ENCODE data around the gene AARS2. TPM values are rescaled to one million over a fixed set of nuclear protein-coding genes. Genes with fewer than 3 reads are reported as not detected.

The AARS2 gene
- total and polyA plus RNA-seq, 10 of the 15 experiments (the other 5 are each of a cell fraction or from before 2014, with no cell fraction given) = 0.71 to 18.3 (median 12.7) TPM

DNA sequence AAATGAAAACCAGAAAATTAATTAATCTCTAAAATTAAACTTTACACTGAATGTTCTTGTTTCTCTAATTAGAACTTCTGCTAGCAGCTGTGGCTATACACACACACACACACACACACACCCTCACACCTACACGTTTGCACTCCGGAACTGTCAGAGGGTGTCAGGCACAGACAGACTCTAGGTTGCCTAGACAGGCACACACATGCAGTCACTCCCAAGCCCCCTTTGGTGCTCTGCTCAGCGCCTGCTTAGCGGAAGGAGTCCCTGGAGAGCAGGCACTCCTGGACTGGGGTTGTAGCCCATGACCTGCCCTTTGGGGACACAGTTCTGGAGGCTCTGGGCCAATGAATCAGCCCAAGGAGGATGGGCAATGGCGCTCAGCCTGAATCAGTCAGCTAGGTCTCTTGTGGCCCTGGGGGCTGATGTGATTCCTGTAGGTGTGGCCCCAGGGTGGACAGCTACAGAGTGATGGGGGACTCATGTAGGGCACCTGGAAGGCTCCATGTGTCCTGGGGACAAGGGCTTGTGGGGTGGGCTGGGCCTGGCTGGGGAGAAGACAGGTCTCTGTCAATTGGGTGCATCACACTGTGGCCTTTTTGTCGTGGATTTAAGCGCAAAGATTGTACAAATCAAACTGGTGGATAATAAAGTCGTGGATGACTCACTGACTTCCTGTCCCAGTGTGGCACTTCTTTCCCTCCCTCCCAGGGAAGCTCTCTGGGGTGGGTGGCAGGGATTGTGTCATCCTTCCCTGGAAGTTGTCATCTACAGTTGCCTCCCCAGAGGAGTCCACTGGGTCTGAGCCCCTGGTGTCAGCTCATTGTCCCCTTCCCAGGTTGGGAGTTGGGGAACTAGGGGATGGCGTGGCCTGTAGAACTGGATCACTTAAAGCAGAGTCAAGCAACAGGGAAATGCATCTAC lies 34.1 kb downstream of the AARS2 start (continued):
- TF ChIP-seq, protein P1, sequence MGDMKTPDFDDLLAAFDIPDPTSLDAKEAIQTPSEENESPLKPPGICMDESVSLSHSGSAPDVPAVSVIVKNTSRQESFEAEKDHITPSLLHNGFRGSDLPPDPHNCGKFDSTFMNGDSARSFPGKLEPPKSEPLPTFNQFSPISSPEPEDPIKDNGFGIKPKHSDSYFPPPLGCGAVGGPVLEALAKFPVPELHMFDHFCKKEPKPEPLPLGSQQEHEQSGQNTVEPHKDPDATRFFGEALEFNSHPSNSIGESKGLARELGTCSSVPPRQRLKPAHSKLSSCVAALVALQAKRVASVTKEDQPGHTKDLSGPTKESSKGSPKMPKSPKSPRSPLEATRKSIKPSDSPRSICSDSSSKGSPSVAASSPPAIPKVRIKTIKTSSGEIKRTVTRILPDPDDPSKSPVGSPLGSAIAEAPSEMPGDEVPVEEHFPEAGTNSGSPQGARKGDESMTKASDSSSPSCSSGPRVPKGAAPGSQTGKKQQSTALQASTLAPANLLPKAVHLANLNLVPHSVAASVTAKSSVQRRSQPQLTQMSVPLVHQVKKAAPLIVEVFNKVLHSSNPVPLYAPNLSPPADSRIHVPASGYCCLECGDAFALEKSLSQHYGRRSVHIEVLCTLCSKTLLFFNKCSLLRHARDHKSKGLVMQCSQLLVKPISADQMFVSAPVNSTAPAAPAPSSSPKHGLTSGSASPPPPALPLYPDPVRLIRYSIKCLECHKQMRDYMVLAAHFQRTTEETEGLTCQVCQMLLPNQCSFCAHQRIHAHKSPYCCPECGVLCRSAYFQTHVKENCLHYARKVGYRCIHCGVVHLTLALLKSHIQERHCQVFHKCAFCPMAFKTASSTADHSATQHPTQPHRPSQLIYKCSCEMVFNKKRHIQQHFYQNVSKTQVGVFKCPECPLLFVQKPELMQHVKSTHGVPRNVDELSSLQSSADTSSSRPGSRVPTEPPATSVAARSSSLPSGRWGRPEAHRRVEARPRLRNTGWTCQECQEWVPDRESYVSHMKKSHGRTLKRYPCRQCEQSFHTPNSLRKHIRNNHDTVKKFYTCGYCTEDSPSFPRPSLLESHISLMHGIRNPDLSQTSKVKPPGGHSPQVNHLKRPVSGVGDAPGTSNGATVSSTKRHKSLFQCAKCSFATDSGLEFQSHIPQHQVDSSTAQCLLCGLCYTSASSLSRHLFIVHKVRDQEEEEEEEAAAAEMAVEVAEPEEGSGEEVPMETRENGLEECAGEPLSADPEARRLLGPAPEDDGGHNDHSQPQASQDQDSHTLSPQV (IDR thresholded peaks at IDR 0.05) = no peak
- TF ChIP-seq BHLHE40 (IDR thresholded peaks at IDR 0.05; ENCODE audit: borderline replicate concordance in 1 of 2, low read depth in 2 of 2, low read length in 1 of 2) (no peak), SIX5 (IDR thresholded peaks at IDR 0.05; ENCODE audit: low read depth, low read length, severe bottlenecking) (no peak)

DNA sequence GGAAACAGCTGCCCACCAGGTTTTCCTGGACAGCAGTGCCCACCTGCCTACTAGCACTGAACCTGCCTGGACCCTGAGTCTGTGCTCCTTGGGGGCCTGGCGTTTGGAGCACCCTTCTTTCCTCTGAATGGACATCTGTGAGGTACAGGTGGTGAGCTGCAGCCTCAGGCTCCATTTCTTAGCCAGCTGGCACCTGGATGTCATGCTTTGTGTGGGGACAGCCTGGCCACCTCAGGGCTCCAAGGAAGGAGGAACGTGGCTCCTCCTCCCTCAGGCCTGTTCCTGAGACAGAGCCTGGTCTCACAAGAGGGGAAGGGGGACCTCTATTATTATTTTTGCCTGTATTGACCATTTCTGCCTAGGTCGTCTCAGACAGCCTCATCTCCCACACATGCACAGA lies 34.8 kb downstream of the AARS2 start:
- H3K9ac ChIP-seq (ENCODE audit: control insufficient read depth, insufficient read depth, low read length) = no peak overlapping the region
- intact Hi-C loops (cut with micrococcal nuclease; ENCODE audit: unreplicated experiment) = no loop called here
- 0% methylated on average over 3 of the region's 3 CpGs for WGBS (ENCODE audit: insufficient coverage, insufficient replicate concordance, low lambda C conversion rate, missing lambda C conversion rate)
- H3K36me3 ChIP-seq (ENCODE audit: control insufficient read depth in 2 of 2, insufficient read depth in 2 of 2, low read length in 1 of 2) = no peaks in the 10 kb centered on the region; a peak in 1 of 4 replicates
- no peaks in the 10 kb centered on the region for H3K79me2 ChIP-seq (ENCODE audit: control insufficient read depth, insufficient read depth, low read length)
- ATAC-seq = no peak
- ChIA-PET SMC1A (ENCODE audit: uncharacterized antibody, unreplicated experiment) (no interaction called here), RAD21 (ENCODE audit: unreplicated experiment) (interaction anchor here (0.6 kb wide), 1 partner anchor 57 kb away, joined by 3 read pairs; no protein-coding TSS in a partner anchor), POLR2A (no interaction called here), CTCF (interaction anchor here (0.9 to 1.6 kb wide), 3 partner anchors 10 to 31 kb away, joined by 3 to 7 read pairs (median 5); no protein-coding TSS in a partner anchor)
- no peak overlapping the region for H3K27ac ChIP-seq (ENCODE audit: control insufficient read depth, insufficient read depth)
- no peaks in the 10 kb centered on the region for H3K4me1 ChIP-seq (ENCODE audit: control insufficient read depth, insufficient read depth, low read length)
- no peak overlapping the region for H3K4me2 ChIP-seq (ENCODE audit: control insufficient read depth, insufficient read depth)
- peaks cover 1 to 2% of the 10 kb centered on the region in 2 experiments; a peak in 3 of 4 replicates for H3K27me3 ChIP-seq (replicated peaks in 1 of 2; ENCODE audit: control insufficient read depth in 2 of 2, insufficient read depth in 2 of 2, low read length in 1 of 2)
- no peak overlapping the region for H3K4me3 ChIP-seq
- in situ Hi-C loops (cut with MboI) = no loop called here
- no peak for FAIRE-seq
- no peak overlapping the region for H2AFZ ChIP-seq (ENCODE audit: control insufficient read depth, low read depth, low read length)
- H4K20me1 ChIP-seq (ENCODE audit: control insufficient read depth, insufficient read depth) = no peaks in the 10 kb centered on the region
- H3K9me3 ChIP-seq (replicated peaks; ENCODE audit: control insufficient read depth, insufficient read depth, low read length) = no peaks in the 10 kb centered on the region
- no TSS peak for BruUV-seq (replicated peaks)
- no peak for DNase-seq (ENCODE audit: low read depth, low spot score)
- TF ChIP-seq, protein P2, sequence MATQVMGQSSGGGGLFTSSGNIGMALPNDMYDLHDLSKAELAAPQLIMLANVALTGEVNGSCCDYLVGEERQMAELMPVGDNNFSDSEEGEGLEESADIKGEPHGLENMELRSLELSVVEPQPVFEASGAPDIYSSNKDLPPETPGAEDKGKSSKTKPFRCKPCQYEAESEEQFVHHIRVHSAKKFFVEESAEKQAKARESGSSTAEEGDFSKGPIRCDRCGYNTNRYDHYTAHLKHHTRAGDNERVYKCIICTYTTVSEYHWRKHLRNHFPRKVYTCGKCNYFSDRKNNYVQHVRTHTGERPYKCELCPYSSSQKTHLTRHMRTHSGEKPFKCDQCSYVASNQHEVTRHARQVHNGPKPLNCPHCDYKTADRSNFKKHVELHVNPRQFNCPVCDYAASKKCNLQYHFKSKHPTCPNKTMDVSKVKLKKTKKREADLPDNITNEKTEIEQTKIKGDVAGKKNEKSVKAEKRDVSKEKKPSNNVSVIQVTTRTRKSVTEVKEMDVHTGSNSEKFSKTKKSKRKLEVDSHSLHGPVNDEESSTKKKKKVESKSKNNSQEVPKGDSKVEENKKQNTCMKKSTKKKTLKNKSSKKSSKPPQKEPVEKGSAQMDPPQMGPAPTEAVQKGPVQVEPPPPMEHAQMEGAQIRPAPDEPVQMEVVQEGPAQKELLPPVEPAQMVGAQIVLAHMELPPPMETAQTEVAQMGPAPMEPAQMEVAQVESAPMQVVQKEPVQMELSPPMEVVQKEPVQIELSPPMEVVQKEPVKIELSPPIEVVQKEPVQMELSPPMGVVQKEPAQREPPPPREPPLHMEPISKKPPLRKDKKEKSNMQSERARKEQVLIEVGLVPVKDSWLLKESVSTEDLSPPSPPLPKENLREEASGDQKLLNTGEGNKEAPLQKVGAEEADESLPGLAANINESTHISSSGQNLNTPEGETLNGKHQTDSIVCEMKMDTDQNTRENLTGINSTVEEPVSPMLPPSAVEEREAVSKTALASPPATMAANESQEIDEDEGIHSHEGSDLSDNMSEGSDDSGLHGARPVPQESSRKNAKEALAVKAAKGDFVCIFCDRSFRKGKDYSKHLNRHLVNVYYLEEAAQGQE (IDR thresholded peaks at IDR 0.05; ENCODE audit: low read depth, low read length) = no peak
- TF ChIP-seq SUPT20H (IDR thresholded peaks at IDR 0.05; ENCODE audit: borderline replicate concordance, control insufficient read depth, low read depth, low read length) = no peak
- TF ChIP-seq RUNX3 (IDR thresholded peaks at IDR 0.05; ENCODE audit: low read length) = no peak
- TF ChIP-seq, protein P3, sequence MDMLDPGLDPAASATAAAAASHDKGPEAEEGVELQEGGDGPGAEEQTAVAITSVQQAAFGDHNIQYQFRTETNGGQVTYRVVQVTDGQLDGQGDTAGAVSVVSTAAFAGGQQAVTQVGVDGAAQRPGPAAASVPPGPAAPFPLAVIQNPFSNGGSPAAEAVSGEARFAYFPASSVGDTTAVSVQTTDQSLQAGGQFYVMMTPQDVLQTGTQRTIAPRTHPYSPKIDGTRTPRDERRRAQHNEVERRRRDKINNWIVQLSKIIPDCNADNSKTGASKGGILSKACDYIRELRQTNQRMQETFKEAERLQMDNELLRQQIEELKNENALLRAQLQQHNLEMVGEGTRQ (IDR thresholded peaks at IDR 0.05; ENCODE audit: borderline replicate concordance, low read depth, low read length) = no peak
- no peak for TF ChIP-seq TCF7 (IDR thresholded peaks at IDR 0.05; ENCODE audit: borderline replicate concordance)
- no peak for TF ChIP-seq NBN (IDR thresholded peaks at IDR 0.05)
- no peak for TF ChIP-seq ETV6 (conservative IDR thresholded peaks at IDR 0.05 in 1 of 2, IDR thresholded peaks at IDR 0.05 in 1 of 2; ENCODE audit: borderline replicate concordance in 1 of 2, low read depth in 1 of 2)
- no peak for TF ChIP-seq POLR2AphosphoS5 (IDR thresholded peaks at IDR 0.05; ENCODE audit: low read length)
- TF ChIP-seq NRF1 (conservative IDR thresholded peaks at IDR 0.05; ENCODE audit: low read depth, low read length) = no peak
